NCI-H146 (cell line): ENCODE data around the gene TMEM92.

Experiments used
- DNase-seq: peaks from one replicate; lab custom pipeline; 2025; lab: John Stamatoyannopoulos, UW

Gene TMEM92

GRCh38 chr17:50328363-50329325 lies 54.4 kb downstream of the TMEM92 start:
- peak; percentile 34 for DNase-seq

GRCh38 chr17:50329716-50330115 lies 55.5 kb downstream of the TMEM92 start:
- no peak for DNase-seq

GRCh38 chr17:50330151-50330775 lies 56.0 kb downstream of the TMEM92 start:
- DNase-seq, result no peak
